ENCODE measurements around the gene ADISSP. TPM values are rescaled to one million over a fixed set of nuclear protein-coding genes. Genes with fewer than 3 reads are reported as not detected.
A peak's percentile ranks its signal among the peaks of the same experiment; 100 is the strongest.

The ADISSP gene
- total RNA-seq, 4 donors from 2014 or later: 5.9 to 16.4 (median 9.6) TPM

DNA sequence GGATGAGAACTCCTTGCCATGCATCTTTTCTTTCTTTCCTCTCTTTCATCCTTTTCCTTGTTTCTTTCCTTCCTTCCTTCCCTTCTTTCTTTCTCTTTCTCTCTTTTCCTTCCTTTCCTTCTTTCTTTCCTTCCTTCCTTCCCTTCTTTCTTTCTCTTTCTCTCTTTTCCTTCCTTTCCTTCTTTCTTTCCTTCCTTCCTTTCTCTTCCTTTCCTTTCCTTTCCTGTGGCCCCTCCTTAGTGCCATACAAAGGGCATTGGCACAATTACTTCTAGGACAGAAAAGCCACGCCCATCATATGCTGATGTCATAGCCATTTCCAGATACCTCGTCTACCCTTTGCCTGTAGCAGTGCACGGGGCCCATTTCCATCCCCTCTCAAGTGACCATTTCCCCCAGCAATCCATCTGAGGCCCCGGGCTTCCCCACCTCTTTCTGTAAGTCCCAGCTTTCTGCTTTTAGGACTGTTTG is 21.2 kb upstream of the ADISSP start:
- no peak for ATAC-seq
- Histone ChIP-seq H3K4me3 (no peak overlapping the region), H3K36me3 (no peaks in the 10 kb centered on the region), H3K4me1 (peaks cover 20 to 29% of the 10 kb centered on the region in 2 donors), H3K27ac (no peak overlapping the region), H3K9me3 (no peaks in the 10 kb centered on the region), H3K27me3 (no peaks in the 10 kb centered on the region)
- intact Hi-C loops (cut with DNase I; ENCODE audit: low total_unique reads): loop anchor here (5.0 kb wide), 1 partner anchor 299 kb away; no protein-coding TSS in a partner anchor
- no peak for DNase-seq
- in situ Hi-C loops (cut with MboI; ENCODE audit: low sequenced_read_pairs in 4 of 4): no loop called here
- TF ChIP-seq, protein P1, sequence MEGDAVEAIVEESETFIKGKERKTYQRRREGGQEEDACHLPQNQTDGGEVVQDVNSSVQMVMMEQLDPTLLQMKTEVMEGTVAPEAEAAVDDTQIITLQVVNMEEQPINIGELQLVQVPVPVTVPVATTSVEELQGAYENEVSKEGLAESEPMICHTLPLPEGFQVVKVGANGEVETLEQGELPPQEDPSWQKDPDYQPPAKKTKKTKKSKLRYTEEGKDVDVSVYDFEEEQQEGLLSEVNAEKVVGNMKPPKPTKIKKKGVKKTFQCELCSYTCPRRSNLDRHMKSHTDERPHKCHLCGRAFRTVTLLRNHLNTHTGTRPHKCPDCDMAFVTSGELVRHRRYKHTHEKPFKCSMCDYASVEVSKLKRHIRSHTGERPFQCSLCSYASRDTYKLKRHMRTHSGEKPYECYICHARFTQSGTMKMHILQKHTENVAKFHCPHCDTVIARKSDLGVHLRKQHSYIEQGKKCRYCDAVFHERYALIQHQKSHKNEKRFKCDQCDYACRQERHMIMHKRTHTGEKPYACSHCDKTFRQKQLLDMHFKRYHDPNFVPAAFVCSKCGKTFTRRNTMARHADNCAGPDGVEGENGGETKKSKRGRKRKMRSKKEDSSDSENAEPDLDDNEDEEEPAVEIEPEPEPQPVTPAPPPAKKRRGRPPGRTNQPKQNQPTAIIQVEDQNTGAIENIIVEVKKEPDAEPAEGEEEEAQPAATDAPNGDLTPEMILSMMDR (IDR thresholded peaks at IDR 0.05 in 4 of 5, conservative IDR thresholded peaks at IDR 0.05 in 1 of 5): no peak

DNA sequence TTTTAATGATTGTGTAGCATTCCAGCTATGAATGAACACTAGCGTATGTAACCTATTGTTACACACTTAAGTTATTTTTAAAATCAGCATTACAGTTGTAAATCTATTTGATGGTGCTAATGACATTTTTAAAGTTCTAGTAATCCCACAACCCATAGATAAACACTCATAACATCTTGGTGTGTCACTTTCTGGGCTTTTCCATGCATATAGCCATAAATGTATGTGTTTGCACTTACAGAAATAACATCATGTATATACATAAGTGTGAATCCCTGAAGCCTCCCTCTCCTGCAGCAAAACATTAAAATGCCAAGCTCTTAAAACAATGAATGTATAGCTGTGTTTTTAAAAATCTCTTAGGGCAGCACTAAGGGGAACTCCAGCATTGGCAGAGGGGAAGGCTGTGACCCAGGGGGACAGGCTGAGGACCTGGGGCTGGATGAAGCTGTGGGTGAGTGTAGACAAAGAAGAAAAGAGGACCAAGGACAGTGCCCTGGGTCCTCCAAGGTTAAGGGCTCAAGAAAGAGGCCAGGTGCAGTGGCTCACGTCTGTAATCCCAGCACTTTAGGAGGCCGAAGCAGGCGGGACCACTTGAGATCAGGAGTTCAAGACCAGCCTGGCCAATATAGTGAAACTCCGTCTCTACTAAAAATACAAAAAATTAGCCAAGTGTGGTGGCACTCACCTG is 19.9 kb upstream of the ADISSP start:
- Histone ChIP-seq H3K4me3 (peak overlapping the region in 3 of 4 donors; percentile 18 to 34 (median 22)), H3K36me3 (no peaks in the 10 kb centered on the region), H3K9me3 (no peaks in the 10 kb centered on the region), H3K27me3 (no peaks in the 10 kb centered on the region), H3K4me1 (peaks cover 28 to 32% of the 10 kb centered on the region in 2 donors), H3K27ac (peak overlapping the region in 3 of 4 donors; percentile 21 to 51 (median 50))
- TF ChIP-seq, protein P1 (IDR thresholded peaks at IDR 0.05 in 4 of 5, conservative IDR thresholded peaks at IDR 0.05 in 1 of 5): no peak
- TF ChIP-seq POLR2A (IDR thresholded peaks at IDR 0.05): no peak
- intact Hi-C loops (cut with DNase I; ENCODE audit: low total_unique reads): loop anchor here (2.0 to 5.0 kb wide), 2 partner anchors 59 to 300 kb away; partner anchors contain the start of gene MAVS
- in situ Hi-C loops (cut with MboI; ENCODE audit: low sequenced_read_pairs in 4 of 4): no loop called here
- DNase-seq: no peak
- no peak for ATAC-seq

DNA sequence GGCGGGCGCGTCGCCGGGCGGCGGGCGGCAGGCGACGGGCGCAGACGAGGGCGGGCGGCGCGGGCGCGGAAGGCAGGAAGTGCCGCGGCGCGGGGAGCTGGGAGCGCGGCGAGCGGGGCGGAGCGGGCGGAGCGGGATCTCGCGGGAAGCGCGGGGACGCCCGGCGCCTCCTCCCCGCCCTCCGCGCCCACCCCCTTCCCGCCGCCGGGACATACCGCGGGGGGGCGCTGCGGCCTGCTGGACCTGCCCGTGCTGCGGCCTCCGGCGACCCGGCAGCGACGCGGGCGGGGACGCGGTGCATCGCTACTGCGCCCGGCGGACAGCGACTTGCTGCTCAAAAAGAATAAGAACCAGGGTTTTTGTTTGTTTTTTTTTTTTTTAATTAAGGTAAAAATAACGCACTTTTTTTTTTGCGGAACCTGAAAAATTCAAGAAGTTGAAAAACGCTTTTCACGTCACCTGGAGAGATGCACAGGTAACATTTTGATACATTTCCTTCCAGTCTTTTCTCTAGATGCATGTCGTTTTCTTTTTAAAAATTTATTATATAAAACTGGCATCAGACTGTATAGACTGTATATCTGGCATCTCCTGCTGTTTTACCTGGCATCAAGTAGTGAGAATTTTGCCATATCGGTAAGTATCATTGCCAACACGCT is 19.2 kb upstream of the ADISSP start, which contains the start of gene CENPB:
CENPB (minus strand) TSS at position 76 of the 659 bp plus-strand sequence. CDS start 257 bp downstream, outside the sequence.
- intact Hi-C loops (cut with DNase I; ENCODE audit: low total_unique reads): loop anchor here (1.0 to 5.0 kb wide), 3 partner anchors 34 to 301 kb away; partner anchors contain the start of genes AP5S1 and MAVS
- peak within 1 kb of the TSS; percentile 65 to 68 (median 67) for H3K4me3 ChIP-seq
- DNase-seq (peak; percentile 76 to 82), ATAC-seq (peak; percentile 91 to 92)
- in situ Hi-C loops (cut with MboI; ENCODE audit: low sequenced_read_pairs in 4 of 4): no loop called here
- peak within 1 kb of the TSS; percentile 76 to 85 (median 82) for H3K27ac ChIP-seq
- no peaks in the 10 kb centered on the region for H3K27me3 ChIP-seq
- H3K4me1 ChIP-seq: peaks cover 28 to 32% of the 10 kb centered on the region in 2 donors
- TF ChIP-seq, protein P1 (IDR thresholded peaks at IDR 0.05 in 4 of 5, conservative IDR thresholded peaks at IDR 0.05 in 1 of 5): peak; percentile 59 to 97 (median 66)
- TF ChIP-seq POLR2A (IDR thresholded peaks at IDR 0.05): no peak
- no peaks in the 10 kb centered on the region for H3K36me3 ChIP-seq
- no peaks in the 10 kb centered on the region for H3K9me3 ChIP-seq

DNA sequence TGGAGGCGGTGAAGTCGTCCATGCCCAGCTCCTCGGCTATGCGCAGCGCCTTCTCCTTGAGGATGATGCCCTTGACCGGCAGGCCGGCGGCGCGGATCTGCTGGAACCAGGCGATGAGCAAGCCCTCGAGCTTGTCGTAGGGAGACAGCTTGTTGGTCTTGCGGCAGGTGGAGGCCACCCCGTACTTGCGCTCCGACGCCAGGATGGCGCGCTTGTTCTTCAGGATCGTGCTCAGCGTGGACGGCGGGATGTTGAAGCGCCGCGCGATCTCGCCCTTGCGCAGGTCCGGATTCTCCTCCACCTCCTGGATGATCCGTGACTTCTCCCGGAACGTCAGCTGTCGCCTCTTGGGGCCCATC is 18.6 kb upstream of the ADISSP start:
- DNase-seq (peak; percentile 23 to 53), ATAC-seq (peak; percentile 56 to 71)
- Histone ChIP-seq H3K4me3 (peak overlapping the region; percentile 65 to 68 (median 67)), H3K27ac (peak overlapping the region; percentile 76 to 85 (median 82)), H3K36me3 (no peaks in the 10 kb centered on the region), H3K27me3 (no peaks in the 10 kb centered on the region), H3K4me1 (peaks cover 29 to 33% of the 10 kb centered on the region in 2 donors), H3K9me3 (no peaks in the 10 kb centered on the region)
- in situ Hi-C loops (cut with MboI; ENCODE audit: low sequenced_read_pairs in 4 of 4) (no loop called here), intact Hi-C loops (cut with DNase I; ENCODE audit: low total_unique reads) (loop anchor here (1.0 to 5.0 kb wide), 3 partner anchors 34 to 301 kb away; partner anchors contain the start of genes AP5S1 and MAVS)
- no peak for TF ChIP-seq POLR2A (IDR thresholded peaks at IDR 0.05)
- TF ChIP-seq, protein P1 (IDR thresholded peaks at IDR 0.05 in 4 of 5, conservative IDR thresholded peaks at IDR 0.05 in 1 of 5): no peak
